Kidney epithelial cell (primary cell): ENCODE data around the gene LMCD1. TPM values are rescaled to one million over a fixed set of nuclear protein-coding genes. Genes with fewer than 3 reads are reported as not detected.
A peak's percentile ranks its signal among the peaks of the same experiment; 100 is the strongest.

ENCODE experiments used
- DNase-seq: peaks from one replicate; pipeline ENCODE4 v3.0.0-alpha.2; 2010; ENCODE audit warnings: low read depth
- H3K27me3 ChIP-seq: 2 replicates; pipeline ENCODE4 v1.6.0; 2011; ENCODE audit warnings: low read length; ENCODE audit not compliant: control insufficient read depth, insufficient read depth
- H3K36me3 ChIP-seq: 2 replicates; pipeline ENCODE4 v1.5.1; 2011; ENCODE audit warnings: low read length; ENCODE audit not compliant: control insufficient read depth, insufficient read depth
- H3K4me3 ChIP-seq: 2 replicates; pipeline ENCODE4 v1.5.1; 2011; ENCODE audit warnings: low read depth, mild to moderate bottlenecking, control low read depth, low read length
- CTCF ChIP-seq: IDR thresholded peaks from 2 replicates; pipeline ENCODE4 v1.5.1; 2011; ENCODE audit warnings: mild to moderate bottlenecking, moderate library complexity, low read length, control low read depth, inconsistent platforms; ENCODE audit not compliant: insufficient read depth, poor library complexity, severe bottlenecking
- total RNA-seq: library from RNA; depleted of rRNA; stranded (reverse); fragments of >200 nt; gene quantifications from 2 replicates; pipeline ENCODE4 v1.2.3, GENCODE V29; 2015

The LMCD1 gene
- total RNA-seq, 1 donor from 2014 or later = 264 TPM

- Histone ChIP-seq H3K27me3 (no peaks in the 10 kb centered on the region), H3K4me3 (no peak overlapping the region), H3K36me3 (no peaks in the 10 kb centered on the region)
- DNase-seq = no peak
- TF ChIP-seq CTCF = no peak
Observed at GRCh38 chr3:8581806-8582445, 80.3 kb downstream of the LMCD1 start.

GRCh38 chr3:8584661-8585060 lies 83.0 kb downstream of the LMCD1 start:
- no peak for DNase-seq
- no peaks in the 10 kb centered on the region for H3K27me3 ChIP-seq
- no peaks in the 10 kb centered on the region for H3K36me3 ChIP-seq
- no peak overlapping the region for H3K4me3 ChIP-seq
- TF ChIP-seq CTCF = no peak

DNA sequence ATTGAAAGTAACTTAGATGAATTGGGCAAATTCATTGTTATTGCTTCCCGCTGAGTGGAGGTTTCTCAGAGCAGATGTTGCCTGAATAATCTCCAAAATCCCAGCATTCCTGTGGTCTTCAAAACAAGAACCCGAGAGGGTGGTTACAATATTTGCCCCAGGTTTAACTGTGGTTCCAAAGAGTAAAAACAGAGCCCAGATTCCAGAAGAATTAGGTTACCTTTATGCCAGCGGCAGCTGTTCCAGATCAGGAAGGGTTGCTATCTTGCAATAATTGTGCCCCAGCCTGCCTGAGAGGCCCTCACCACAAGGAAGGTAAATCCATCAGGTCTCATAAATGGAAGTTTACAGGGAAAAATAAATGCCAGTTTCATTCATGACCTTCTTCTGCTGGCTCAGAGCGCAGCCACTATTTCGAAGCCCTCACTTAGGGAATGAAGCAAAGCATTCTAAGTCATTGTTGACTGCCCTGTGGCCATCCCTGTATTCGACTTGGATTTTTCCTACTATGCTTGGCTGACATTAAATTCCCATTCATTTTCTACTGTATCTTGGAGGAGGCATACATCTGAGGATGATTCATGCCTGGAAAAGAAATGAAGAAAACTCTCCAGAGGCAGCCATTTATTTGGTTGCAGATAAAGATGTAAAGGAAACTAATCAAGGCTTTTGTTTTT lies 88.4 kb downstream of the LMCD1 start:
- DNase-seq = peak; percentile 5
- TF ChIP-seq CTCF = no peak
- no peak overlapping the region for H3K4me3 ChIP-seq
- no peaks in the 10 kb centered on the region for H3K27me3 ChIP-seq
- H3K36me3 ChIP-seq = no peaks in the 10 kb centered on the region

- DNase-seq = no peak
- no peaks in the 10 kb centered on the region for H3K36me3 ChIP-seq
- no peak for TF ChIP-seq CTCF
- no peak overlapping the region for H3K4me3 ChIP-seq
- H3K27me3 ChIP-seq = no peaks in the 10 kb centered on the region
Observed at GRCh38 chr3:8593021-8593827, 91.6 kb downstream of the LMCD1 start.

GRCh38 chr3:8595252-8595651 lies 93.6 kb downstream of the LMCD1 start:
- no peak for TF ChIP-seq CTCF
- DNase-seq = no peak
- no peaks in the 10 kb centered on the region for H3K27me3 ChIP-seq
- no peaks in the 10 kb centered on the region for H3K36me3 ChIP-seq
- no peak overlapping the region for H3K4me3 ChIP-seq
